ENCODE results near the gene COL6A2. TPM values are rescaled to one million over a fixed set of nuclear protein-coding genes. Genes with fewer than 3 reads are reported as not detected.

Gene COL6A2
- total and polyA plus RNA-seq, 2 of the 13 experiments (the other 11 are each of a cell fraction or from before 2014, with no cell fraction given), result 0.07 to 0.41 TPM

- WGBS (ENCODE audit: low lambda C conversion rate), result 65% methylated on average over 6 of the region's 6 CpGs
- in situ Hi-C loops (cut with HindIII; ENCODE audit: extremely low pct_ligation_motif_present, low pct_unique_long_range_greater_than_20kb) (no loop called here), intact Hi-C loops (cut with micrococcal nuclease; ENCODE audit: unreplicated experiment) (no loop called here)
- DNase-seq (ENCODE audit: low spot score), result no peak
- H3K9me3 ChIP-seq (ENCODE audit: low read length), result peaks cover 22% of the 10 kb centered on the region
- BruUV-seq (replicated peaks), result no TSS peak
- no peak overlapping the region for H2AFZ ChIP-seq (ENCODE audit: low read length)
- no peak overlapping the region for H3K27ac ChIP-seq (ENCODE audit: extremely low read length, insufficient read depth, low read length)
- no peak for FAIRE-seq
- H3K4me2 ChIP-seq (ENCODE audit: low read depth, low read length), result no peak overlapping the region
- H3K9ac ChIP-seq (ENCODE audit: insufficient read depth, low read depth, low read length), result no peak overlapping the region
- H3K4me1 ChIP-seq (ENCODE audit: insufficient read depth, low read length), result peaks cover 6% of the 10 kb centered on the region; the same call in 1 of the 2 replicates
- no peaks in the 10 kb centered on the region for H3K79me2 ChIP-seq (ENCODE audit: insufficient read depth, low read length)
- TF ChIP-seq ZBTB37 (CRISPR knock-in tag; IDR thresholded peaks at IDR 0.05), result no peak
- no peak for TF ChIP-seq ZKSCAN8 (CRISPR knock-in tag; IDR thresholded peaks at IDR 0.05; ENCODE audit: borderline replicate concordance)
- no peak for TF ChIP-seq ZFY (CRISPR knock-in tag; IDR thresholded peaks at IDR 0.05)
- TF ChIP-seq CENPX (CRISPR knock-in tag; IDR thresholded peaks at IDR 0.05), result no peak
- TF ChIP-seq DMTF1 (CRISPR knock-in tag; IDR thresholded peaks at IDR 0.05), result no peak
- TF ChIP-seq ZBTB14 (CRISPR knock-in tag; IDR thresholded peaks at IDR 0.05), result no peak
- TF ChIP-seq GZF1 (CRISPR knock-in tag; IDR thresholded peaks at IDR 0.05), result no peak
- no peak for TF ChIP-seq PHF5A (CRISPR knock-in tag; IDR thresholded peaks at IDR 0.05; ENCODE audit: low read depth, unreplicated experiment)
- TF ChIP-seq ZNF607 (CRISPR knock-in tag; IDR thresholded peaks at IDR 0.05; ENCODE audit: borderline replicate concordance), result no peak
- no peak for TF ChIP-seq GTF2F1 (IDR thresholded peaks at IDR 0.05; ENCODE audit: low read length)
- no peak for TF ChIP-seq ZNF7 (CRISPR knock-in tag; IDR thresholded peaks at IDR 0.05)
- no peak for TF ChIP-seq ZBTB26 (CRISPR knock-in tag; IDR thresholded peaks at IDR 0.05; ENCODE audit: borderline replicate concordance)
- no peaks in the 10 kb centered on the region for H4K20me1 ChIP-seq (ENCODE audit: insufficient read depth, low read length)
- H3K4me3 ChIP-seq (replicated peaks in 1 of 3; ENCODE audit: insufficient read depth in 1 of 3, low read depth in 2 of 3, low read length in 3 of 3), result no peak overlapping the region
- no peak for ATAC-seq
- POLR2A ChIA-PET, result no interaction called here
- CTCF ChIA-PET (ENCODE audit: low intra/inter-chr PET ratio, low total read pairs), result no interaction called here
- H3K36me3 ChIP-seq (replicated peaks in 1 of 2; ENCODE audit: control insufficient read depth in 1 of 2, insufficient read depth in 2 of 2, low read length in 2 of 2), result no peaks in the 10 kb centered on the region
- peaks cover 2 to 25% of the 10 kb centered on the region in 2 experiments; a peak in 4 of 5 replicates for H3K27me3 ChIP-seq (ENCODE audit: control insufficient read depth in 1 of 2, insufficient read depth in 2 of 2, low read length in 2 of 2)
Observed at GRCh38 chr21:46061063-46061462, 36.8 kb upstream of the COL6A2 start.
